Loucy (cell line): ENCODE measurements around the gene TMEM184A.

ENCODE experiments used
- CTCF ChIP-seq: fragments of 200-600 bp; sonication (generic); conservative IDR thresholded peaks from 2 replicates; pipeline ENCODE4 v1.5.1; 2014; ENCODE audit warnings: mild to moderate bottlenecking, antibody characterized with exemption, low read length
- EZH2phosphoT487 ChIP-seq: fragments of 200-600 bp; IDR thresholded peaks from 2 replicates; pipeline ENCODE4 v1.6.1; 2018; ENCODE audit warnings: antibody characterized with exemption, mild to moderate bottlenecking, moderate library complexity, borderline replicate concordance

- TF ChIP-seq CTCF (no peak), EZH2phosphoT487 (no peak)
Measured at GRCh38 chr7:1580422-1581030, 24.5 kb upstream of the TMEM184A start.
